B cell (primary cell): ENCODE data around the gene SIL1. TPM values are rescaled to one million over a fixed set of nuclear protein-coding genes. Genes with fewer than 3 reads are reported as not detected.
A peak's percentile ranks its signal among the peaks of the same experiment; 100 is the strongest.

ENCODE experiments used
- ATAC-seq: fragments of 200-7000 bp; cut with Tn5 transposase; one replicate; pipeline ENCODE4 v1.10.0; 2021; ENCODE audit warnings: low read depth, mild to moderate bottlenecking, moderate number of reproducible peaks, moderate library complexity
- CTCF ChIA-PET: fragments of 350-600 bp; sonication (Branson Sonifier 250); formaldehyde crosslinking; loops from one replicate; lab custom pipeline; 2021; ENCODE audit warnings: antibody characterized with exemption, inconsistent platforms; lab: Charles Lee
- POLR2A ChIA-PET: fragments of 350-600 bp; sonication (Branson Sonifier 250); formaldehyde crosslinking; loops from one replicate; lab custom pipeline; 2021; ENCODE audit warnings: antibody characterized with exemption; lab: Charles Lee
- DNase-seq: peaks from one replicate; pipeline ENCODE4 v3.0.0; 2013
- H2AFZ ChIP-seq: 2 replicates; pipeline ENCODE4 v1.6.1; 2012; ENCODE audit warnings: mild to moderate bottlenecking, low read depth, low read length; ENCODE audit not compliant: insufficient read depth, poor library complexity, severe bottlenecking
- H3K27ac ChIP-seq, 2 donors: 1 replicate in 1 of 2; 2 replicates in 1 of 2; pipeline ENCODE4 v1.5.1; 2012 to 2013; ENCODE audit warnings: low read length in 2 of 2, mild to moderate bottlenecking in 2 of 2, moderate library complexity in 1 of 2
- H3K27me3 ChIP-seq, 4 experiments: fragments of 200-600 bp in 1 of 4; sonication (generic) in 1 of 4; replicated peaks in 1 of 4; 1 replicate in 2 of 4; 2 replicates in 2 of 4; pipeline versions ENCODE4 v1.6.1 to v1.7.0; 2013 to 2016; ENCODE audit warnings: low read length in 3 of 4, mild to moderate bottlenecking in 2 of 4, mixed read lengths in 1 of 4, moderate library complexity in 1 of 4; ENCODE audit not compliant: insufficient read depth in 4 of 4, control insufficient read depth in 3 of 4; ENCODE audit errors: control extremely low read depth in 1 of 4
- H3K36me3 ChIP-seq, 2 experiments: replicated peaks in 1 of 2; 1 replicate in 1 of 2; 2 replicates in 1 of 2; pipeline versions ENCODE4 v1.6.1 to v1.7.1; 2013; ENCODE audit warnings: low read length in 1 of 2; ENCODE audit not compliant: insufficient read depth in 2 of 2, control insufficient read depth in 1 of 2; ENCODE audit errors: control extremely low read depth in 1 of 2, extremely low read depth in 1 of 2
- H3K4me1 ChIP-seq, 2 donors: fragments of 200-600 bp in 1 of 2; sonication (generic) in 1 of 2; 1 replicate in 1 of 2; 2 replicates in 1 of 2; pipeline versions ENCODE4 v1.5.1 to v1.6.1; 2013 to 2017; ENCODE audit warnings: low read length in 2 of 2; ENCODE audit not compliant: control insufficient read depth in 2 of 2, insufficient read depth in 2 of 2
- H3K4me2 ChIP-seq: replicated peaks from 2 replicates; pipeline ENCODE3; 2012; ENCODE audit warnings: mild to moderate bottlenecking, low read depth, low read length; ENCODE audit not compliant: poor library complexity, severe bottlenecking
- H3K4me3 ChIP-seq, 5 experiments: fragments of 200-600 bp in 1 of 5; sonication (generic) in 1 of 5; 1 replicate in 3 of 5; 2 replicates in 2 of 5; pipeline versions ENCODE4 v1.5.1 to v1.7.0; 2011 to 2016; ENCODE audit warnings: low read length in 4 of 5, mild to moderate bottlenecking in 4 of 5, low read depth in 2 of 5, control low read depth in 1 of 5, moderate library complexity in 1 of 5; ENCODE audit not compliant: insufficient read depth in 1 of 5; ENCODE audit errors: control extremely low read depth in 1 of 5, extremely low read depth in 1 of 5
- H3K79me2 ChIP-seq: fragments of 200-600 bp; sonication (generic); one replicate; pipeline ENCODE4 v1.6.0; 2016; ENCODE audit warnings: low read length; ENCODE audit not compliant: control insufficient read depth, insufficient read depth
- H3K9ac ChIP-seq: fragments of 200-600 bp; sonication (generic); 2 replicates; pipeline ENCODE4 v1.6.1; 2017; ENCODE audit warnings: mild to moderate bottlenecking, low read length, moderate library complexity
- H3K9me3 ChIP-seq, 3 donors: one replicate each; pipeline versions ENCODE4 v1.6.1 to v1.7.1; 2013; ENCODE audit warnings: low read length in 2 of 3; ENCODE audit not compliant: control insufficient read depth in 2 of 3, insufficient read depth in 1 of 3; ENCODE audit errors: control extremely low read depth in 1 of 3
- H4K20me1 ChIP-seq: 2 replicates; pipeline ENCODE4 v1.6.0; 2012; ENCODE audit warnings: mild to moderate bottlenecking, low read length; ENCODE audit not compliant: insufficient read depth, control insufficient read depth, poor library complexity, severe bottlenecking
- H3K27ac Mint-ChIP-seq: one replicate; pipeline ENCODE4 v1.8.0; 2021; ENCODE audit warnings: mixed read lengths
- H3K27me3 Mint-ChIP-seq: one replicate; pipeline ENCODE4 v1.8.0; 2021; ENCODE audit warnings: mixed read lengths
- H3K4me1 Mint-ChIP-seq: one replicate; pipeline ENCODE4 v1.8.0; 2021; ENCODE audit warnings: mixed read lengths
- H3K4me3 Mint-ChIP-seq: one replicate; pipeline ENCODE4 v1.8.0; 2021; ENCODE audit warnings: mixed read lengths
- H3K9me3 Mint-ChIP-seq: one replicate; pipeline ENCODE4 v1.8.0; 2022; ENCODE audit warnings: mixed read lengths; ENCODE audit not compliant: insufficient read depth
- EZH2 ChIP-seq: IDR thresholded peaks from 2 replicates; pipeline ENCODE4 v1.6.1; 2012; ENCODE audit warnings: borderline replicate concordance, low read depth, mild to moderate bottlenecking, moderate library complexity, low read length; ENCODE audit not compliant: insufficient read depth, poor library complexity, severe bottlenecking
- WGBS: methylation state at CpG from one replicate; pipeline ENCODE4 v1.1.5; 2013; ENCODE audit warnings: missing lambda C conversion rate; ENCODE audit not compliant: insufficient coverage; 5-methylcytosine and 5-hydroxymethylcytosine counted together
- intact Hi-C: fragments of 100-400 bp; cut with micrococcal nuclease; formaldehyde crosslinking; loops from one replicate; pipeline ENCODE4 v1.10.0; 2022
- polyA plus RNA-seq: library from polyadenylated mRNA; depleted of rRNA; stranded (reverse); fragments of >200 nt; gene quantifications from 2 replicates; pipeline ENCODE4 v1.2.3, GENCODE V29; 2012
- total RNA-seq, 2 donors: library from RNA; stranded (reverse); fragments of 120-200 nt in 1 of 2; gene quantifications; 1 replicate in 1 of 2; 2 replicates in 1 of 2; pipeline versions ENCODE4 v1.2.3 to v1.2.4, GENCODE V29; 2013 to 2022
- TF ChIP-seq, protein P1 (sequence below): fragments of 200-600 bp; IDR thresholded peaks from one replicate; pipeline ENCODE4 v1.8.0; 2022; ENCODE audit warnings: antibody characterized with exemption, mild to moderate bottlenecking

Gene SIL1
- total and polyA plus RNA-seq, 2 donors (not counting 1 experiment from before 2014, with no cell fraction given): 16.9 to 19.8 TPM

GRCh38 chr5:139199321-139199720, 1.2 kb upstream of the SIL1 start:
- Histone ChIP-seq H3K9me3 (no peaks in the 10 kb centered on the region), H3K4me1 (peaks cover 17 to 21% of the 10 kb centered on the region in 2 donors), H3K79me2 (peaks cover 10% of the 10 kb centered on the region), H3K4me2 (no peak overlapping the region), H2AFZ (no peak overlapping the region), H3K9ac (no peak overlapping the region), H4K20me1 (no peaks in the 10 kb centered on the region), H3K36me3 (no peaks in the 10 kb centered on the region), H3K27me3 (no peaks in the 10 kb centered on the region), H3K27ac (no peak overlapping the region), H3K4me3 (no peak overlapping the region)
- TF ChIP-seq, protein P1, sequence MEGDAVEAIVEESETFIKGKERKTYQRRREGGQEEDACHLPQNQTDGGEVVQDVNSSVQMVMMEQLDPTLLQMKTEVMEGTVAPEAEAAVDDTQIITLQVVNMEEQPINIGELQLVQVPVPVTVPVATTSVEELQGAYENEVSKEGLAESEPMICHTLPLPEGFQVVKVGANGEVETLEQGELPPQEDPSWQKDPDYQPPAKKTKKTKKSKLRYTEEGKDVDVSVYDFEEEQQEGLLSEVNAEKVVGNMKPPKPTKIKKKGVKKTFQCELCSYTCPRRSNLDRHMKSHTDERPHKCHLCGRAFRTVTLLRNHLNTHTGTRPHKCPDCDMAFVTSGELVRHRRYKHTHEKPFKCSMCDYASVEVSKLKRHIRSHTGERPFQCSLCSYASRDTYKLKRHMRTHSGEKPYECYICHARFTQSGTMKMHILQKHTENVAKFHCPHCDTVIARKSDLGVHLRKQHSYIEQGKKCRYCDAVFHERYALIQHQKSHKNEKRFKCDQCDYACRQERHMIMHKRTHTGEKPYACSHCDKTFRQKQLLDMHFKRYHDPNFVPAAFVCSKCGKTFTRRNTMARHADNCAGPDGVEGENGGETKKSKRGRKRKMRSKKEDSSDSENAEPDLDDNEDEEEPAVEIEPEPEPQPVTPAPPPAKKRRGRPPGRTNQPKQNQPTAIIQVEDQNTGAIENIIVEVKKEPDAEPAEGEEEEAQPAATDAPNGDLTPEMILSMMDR: no peak
- no peak for TF ChIP-seq EZH2
- Mint-ChIP-seq H3K4me3 (peak overlapping the region; percentile 15), H3K27ac (no peak overlapping the region), H3K27me3 (no peaks in the 10 kb centered on the region), H3K4me1 (peaks cover 19% of the 10 kb centered on the region), H3K9me3 (no peaks in the 10 kb centered on the region)
- ChIA-PET CTCF (interaction anchor here (0.8 to 1.5 kb wide), 2 partner anchors 143 to 1044 kb away, joined by 3 read pairs; partner anchors contain the start of gene PAIP2), POLR2A (interaction anchor here (0.5 to 0.7 kb wide), 3 partner anchors 9 to 70 kb away, joined by 4 to 6 read pairs (median 5); no protein-coding TSS in a partner anchor)
- no peak for ATAC-seq
- intact Hi-C loops: loop anchor here (10.0 kb wide), 1 partner anchor 1445 kb away; the partner anchor contains the start of gene HNRNPA0
- no CpG with 5 or more reads among the region's 4 CpGs for WGBS
- no peak for DNase-seq

DNA sequence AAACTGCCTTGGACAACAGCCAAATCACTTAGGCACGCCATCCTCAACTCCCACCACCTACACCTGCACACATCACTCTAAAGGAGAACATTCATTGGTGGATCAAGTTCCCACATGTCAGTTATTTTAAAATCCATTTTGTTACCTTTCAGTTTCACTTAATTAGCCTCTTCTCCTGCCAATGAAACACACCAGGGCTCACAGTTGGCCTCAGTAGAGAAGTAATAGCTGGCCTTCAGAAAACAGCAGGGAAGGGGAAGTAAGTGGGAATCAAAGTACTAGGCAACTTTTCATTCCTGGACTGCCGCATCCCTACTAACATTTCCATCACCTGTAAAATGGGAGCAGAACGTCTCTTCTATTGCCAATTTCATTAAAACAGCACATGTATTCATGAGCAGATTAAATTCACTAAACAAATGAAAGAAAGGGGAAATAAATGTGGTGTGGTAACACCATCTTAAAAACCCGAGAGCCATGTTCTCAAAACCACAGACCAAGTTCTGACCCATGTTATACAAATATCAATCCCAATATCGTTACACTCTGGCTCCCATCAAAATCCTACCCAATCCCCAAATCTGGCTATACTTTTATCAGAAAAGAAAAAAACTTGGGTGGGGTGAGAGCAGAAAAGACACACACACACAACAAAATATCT, 1.7 kb downstream of the SIL1 start:
- no peak for TF ChIP-seq EZH2
- TF ChIP-seq, protein P1: no peak
- no peak overlapping the region for H3K9ac ChIP-seq
- no peaks in the 10 kb centered on the region for H3K36me3 ChIP-seq
- H3K4me1 Mint-ChIP-seq: peaks cover 19% of the 10 kb centered on the region
- peaks cover 17 to 21% of the 10 kb centered on the region in 2 donors for H3K4me1 ChIP-seq
- H3K27me3 Mint-ChIP-seq: no peaks in the 10 kb centered on the region
- peak overlapping the region in 1 of 2 donors; percentile 96 for H3K27ac ChIP-seq
- no peaks in the 10 kb centered on the region for H3K27me3 ChIP-seq
- peak overlapping the region; percentile 4 for H3K4me2 ChIP-seq
- peaks cover 10% of the 10 kb centered on the region for H3K79me2 ChIP-seq
- intact Hi-C loops: loop anchor here (10.0 kb wide), 1 partner anchor 1442 kb away; the partner anchor contains the start of gene HNRNPA0
- peak overlapping the region; percentile 76 for H3K27ac Mint-ChIP-seq
- ChIA-PET CTCF (no interaction called here), POLR2A (no interaction called here)
- H3K9me3 ChIP-seq: no peaks in the 10 kb centered on the region
- H3K4me3 Mint-ChIP-seq: peak overlapping the region; percentile 66
- H2AFZ ChIP-seq: peak overlapping the region; percentile 23
- no peak overlapping the region for H3K4me3 ChIP-seq
- no peak for ATAC-seq
- H3K9me3 Mint-ChIP-seq: no peaks in the 10 kb centered on the region
- no peaks in the 10 kb centered on the region for H4K20me1 ChIP-seq
- peak; percentile 30 for DNase-seq
- 86% methylated on average over 1 of the region's 5 CpGs for WGBS
